Activated CD8-positive, alpha-beta T cell treated with anti-CD3 and anti-CD28 coated beads for 36 hours (primary cell): ENCODE results near the gene ITK. TPM values are rescaled to one million over a fixed set of nuclear protein-coding genes. Genes with fewer than 3 reads are reported as not detected.
A peak's percentile ranks its signal among the peaks of the same experiment; 100 is the strongest.

Experiments
- ATAC-seq: fragments of 200-7000 bp; cut with Tn5 transposase; one replicate; pipeline ENCODE4 v1.10.0; 2021; ENCODE audit warnings: mild to moderate bottlenecking, moderate library complexity
- CTCF ChIA-PET: fragments of 350-600 bp; sonication (Branson Sonifier 250); formaldehyde crosslinking; loops from one replicate; lab custom pipeline; 2021; ENCODE audit warnings: antibody characterized with exemption; lab: Charles Lee
- POLR2A ChIA-PET: fragments of 350-600 bp; sonication (Branson Sonifier 250); formaldehyde crosslinking; loops from one replicate; lab custom pipeline; 2021; ENCODE audit warnings: antibody characterized with exemption; lab: Charles Lee
- DNase-seq: peaks from one replicate; pipeline ENCODE4 v3.0.0-alpha.2; 2020
- H3K27ac Mint-ChIP-seq: one replicate; pipeline ENCODE4 v1.8.0; 2021; ENCODE audit warnings: mild to moderate bottlenecking, mixed read lengths
- H3K27me3 Mint-ChIP-seq: one replicate; pipeline ENCODE4 v1.8.0; 2021; ENCODE audit warnings: mixed read lengths
- H3K36me3 Mint-ChIP-seq: one replicate; pipeline ENCODE4 v1.8.0; 2021; ENCODE audit warnings: low read depth, mixed read lengths
- H3K4me1 Mint-ChIP-seq: one replicate; pipeline ENCODE4 v1.8.0; 2021; ENCODE audit warnings: low read depth, mixed read lengths
- H3K4me3 Mint-ChIP-seq: one replicate; pipeline ENCODE4 v1.8.0; 2021; ENCODE audit warnings: mild to moderate bottlenecking, moderate library complexity, mixed read lengths
- H3K9me3 Mint-ChIP-seq: one replicate; pipeline ENCODE4 v1.8.0; 2021; ENCODE audit warnings: mixed read lengths
- CTCF ChIP-seq: fragments of 200-600 bp; IDR thresholded peaks from one replicate; pipeline ENCODE4 v1.8.0; 2022; ENCODE audit warnings: antibody characterized with exemption, mild to moderate bottlenecking
- intact Hi-C: fragments of 100-400 bp; cut with micrococcal nuclease; formaldehyde crosslinking; loops from one replicate; pipeline ENCODE4 v1.10.0; 2022
- total RNA-seq, 2 experiments: library from RNA; stranded (reverse); gene quantifications; one replicate each; pipeline ENCODE4 v1.2.3, GENCODE V29; 2021

The ITK gene
- total RNA-seq, 2 experiments from 2014 or later: 229 to 236 TPM

GRCh38 chr5:157294407-157295091 lies 113.9 kb downstream of the ITK start:
- Mint-ChIP-seq H3K36me3 (peaks cover 80% of the 10 kb centered on the region), H3K27me3 (no peaks in the 10 kb centered on the region), H3K4me1 (peaks cover 52% of the 10 kb centered on the region), H3K27ac (peak overlapping the region; percentile 53), H3K9me3 (no peaks in the 10 kb centered on the region), H3K4me3 (no peak overlapping the region)
- intact Hi-C loops: no loop called here
- TF ChIP-seq CTCF: no peak
- ATAC-seq (no peak), DNase-seq (no peak)
- ChIA-PET CTCF (interaction anchor here (1.3 to 2.2 kb wide), 2 partner anchors 9 to 34 kb away, joined by 4 to 10 read pairs; no protein-coding TSS in a partner anchor), POLR2A (interaction anchor here (1.5 kb wide), 1 partner anchor 17 kb away, joined by 3 read pairs; no protein-coding TSS in a partner anchor)

- intact Hi-C loops: no loop called here
- Mint-ChIP-seq H3K4me1 (peaks cover 48% of the 10 kb centered on the region), H3K36me3 (peaks cover 79% of the 10 kb centered on the region), H3K4me3 (no peak overlapping the region), H3K27ac (peak overlapping the region; percentile 6), H3K9me3 (no peaks in the 10 kb centered on the region), H3K27me3 (no peaks in the 10 kb centered on the region)
- ATAC-seq: no peak
- TF ChIP-seq CTCF: no peak
- DNase-seq: no peak
- POLR2A ChIA-PET: interaction anchor here (1.5 kb wide), 1 partner anchor 16 kb away, joined by 3 read pairs; no protein-coding TSS in a partner anchor
- CTCF ChIA-PET: interaction anchor here (0.9 to 1.3 kb wide), 2 partner anchors 17 to 33 kb away, joined by 4 read pairs; no protein-coding TSS in a partner anchor
Observed at GRCh38 chr5:157295247-157295646, 114.6 kb downstream of the ITK start.

GRCh38 chr5:157300564-157300963 lies 119.9 kb downstream of the ITK start:
- ChIA-PET POLR2A (interaction anchor here (0.8 kb wide), 1 partner anchor 111 kb away, joined by 3 read pairs; no protein-coding TSS in a partner anchor), CTCF (interaction anchor here (1.2 to 1.7 kb wide), 3 partner anchors 8 to 14 kb away, joined by 4 to 5 read pairs (median 5); no protein-coding TSS in a partner anchor)
- no peaks in the 10 kb centered on the region for H3K27me3 Mint-ChIP-seq
- DNase-seq (no peak), ATAC-seq (no peak)
- TF ChIP-seq CTCF: no peak
- intact Hi-C loops: no loop called here
- peaks cover 37% of the 10 kb centered on the region for H3K4me1 Mint-ChIP-seq
- peak overlapping the region; percentile 60 for H3K27ac Mint-ChIP-seq
- H3K4me3 Mint-ChIP-seq: no peak overlapping the region
- no peaks in the 10 kb centered on the region for H3K9me3 Mint-ChIP-seq
- H3K36me3 Mint-ChIP-seq: peaks cover 76% of the 10 kb centered on the region

GRCh38 chr5:157301066-157301465 lies 120.4 kb downstream of the ITK start:
- no peaks in the 10 kb centered on the region for H3K27me3 Mint-ChIP-seq
- ATAC-seq: peak; percentile 14
- no peaks in the 10 kb centered on the region for H3K9me3 Mint-ChIP-seq
- no peak for DNase-seq
- peak overlapping the region; percentile 60 for H3K27ac Mint-ChIP-seq
- H3K4me3 Mint-ChIP-seq: no peak overlapping the region
- H3K36me3 Mint-ChIP-seq: peaks cover 77% of the 10 kb centered on the region
- CTCF ChIA-PET: interaction anchor here (1.2 to 1.7 kb wide), 2 partner anchors 12 to 15 kb away, joined by 5 read pairs; no protein-coding TSS in a partner anchor
- POLR2A ChIA-PET: interaction anchor here (0.6 kb wide), 1 partner anchor 133 kb away, joined by 3 read pairs; no protein-coding TSS in a partner anchor
- TF ChIP-seq CTCF: no peak
- intact Hi-C loops: no loop called here
- H3K4me1 Mint-ChIP-seq: peaks cover 40% of the 10 kb centered on the region

- peak overlapping the region; percentile 66 for H3K27ac Mint-ChIP-seq
- no peaks in the 10 kb centered on the region for H3K27me3 Mint-ChIP-seq
- H3K36me3 Mint-ChIP-seq: peaks cover 79% of the 10 kb centered on the region
- DNase-seq: no peak
- no peak for ATAC-seq
- ChIA-PET CTCF (interaction anchor here (1.0 to 1.9 kb wide), 13 partner anchors 9 to 69 kb away, joined by 3 to 10 read pairs (median 7); no protein-coding TSS in a partner anchor), POLR2A (interaction anchor here (1.2 to 1.4 kb wide), 3 partner anchors 8 to 37 kb away, joined by 3 read pairs; partner anchors contain the start of gene CYFIP2)
- no peaks in the 10 kb centered on the region for H3K9me3 Mint-ChIP-seq
- H3K4me3 Mint-ChIP-seq: no peak overlapping the region
- H3K4me1 Mint-ChIP-seq: peaks cover 58% of the 10 kb centered on the region
- no peak for TF ChIP-seq CTCF
- intact Hi-C loops: no loop called here
Observed at GRCh38 chr5:157303023-157303422, 122.4 kb downstream of the ITK start.
